ENCODE measurements around the gene TNFRSF6B.

- no peak for TF ChIP-seq POLR2A (IDR thresholded peaks at IDR 0.05)
- no peak for TF ChIP-seq CTCF (IDR thresholded peaks at IDR 0.05)
Observed at GRCh38 chr20:63746751-63747315, 50.4 kb downstream of the TNFRSF6B start.
